T-helper 2 cell treated with Interferon-gamma antibody and Interleukin-4, amounts not matched to agents 5 μg/mL and 100 μg/mL, for 36 hours (primary cell): ENCODE data around the gene SERP2.
A peak's percentile ranks its signal among the peaks of the same experiment; 100 is the strongest.
"Not testable (repeated sequence)": the region's sequence is repeated elsewhere in the genome, so short reads cannot be mapped to it uniquely, and the experiment has no call there.

Source experiments
- DNase-seq: peaks from one replicate; pipeline ENCODE4 v3.0.0; 2021; ENCODE audit warnings: low spot score
- H3K27ac Mint-ChIP-seq: one replicate; pipeline ENCODE4 v1.8.0; 2021; ENCODE audit warnings: mild to moderate bottlenecking, mixed read lengths
- H3K27me3 Mint-ChIP-seq: one replicate; pipeline ENCODE4 v1.8.0; 2021; ENCODE audit warnings: low read depth, mixed read lengths
- H3K36me3 Mint-ChIP-seq: one replicate; pipeline ENCODE4 v1.8.0; 2021; ENCODE audit warnings: low read depth, mixed read lengths
- H3K4me1 Mint-ChIP-seq: one replicate; pipeline ENCODE4 v1.8.0; 2021; ENCODE audit warnings: low read depth, mixed read lengths
- H3K4me3 Mint-ChIP-seq: one replicate; pipeline ENCODE4 v1.8.0; 2022; ENCODE audit warnings: mild to moderate bottlenecking, moderate library complexity, mixed read lengths
- H3K9me3 Mint-ChIP-seq: one replicate; pipeline ENCODE4 v1.8.0; 2021; ENCODE audit warnings: mixed read lengths

The SERP2 gene

DNA sequence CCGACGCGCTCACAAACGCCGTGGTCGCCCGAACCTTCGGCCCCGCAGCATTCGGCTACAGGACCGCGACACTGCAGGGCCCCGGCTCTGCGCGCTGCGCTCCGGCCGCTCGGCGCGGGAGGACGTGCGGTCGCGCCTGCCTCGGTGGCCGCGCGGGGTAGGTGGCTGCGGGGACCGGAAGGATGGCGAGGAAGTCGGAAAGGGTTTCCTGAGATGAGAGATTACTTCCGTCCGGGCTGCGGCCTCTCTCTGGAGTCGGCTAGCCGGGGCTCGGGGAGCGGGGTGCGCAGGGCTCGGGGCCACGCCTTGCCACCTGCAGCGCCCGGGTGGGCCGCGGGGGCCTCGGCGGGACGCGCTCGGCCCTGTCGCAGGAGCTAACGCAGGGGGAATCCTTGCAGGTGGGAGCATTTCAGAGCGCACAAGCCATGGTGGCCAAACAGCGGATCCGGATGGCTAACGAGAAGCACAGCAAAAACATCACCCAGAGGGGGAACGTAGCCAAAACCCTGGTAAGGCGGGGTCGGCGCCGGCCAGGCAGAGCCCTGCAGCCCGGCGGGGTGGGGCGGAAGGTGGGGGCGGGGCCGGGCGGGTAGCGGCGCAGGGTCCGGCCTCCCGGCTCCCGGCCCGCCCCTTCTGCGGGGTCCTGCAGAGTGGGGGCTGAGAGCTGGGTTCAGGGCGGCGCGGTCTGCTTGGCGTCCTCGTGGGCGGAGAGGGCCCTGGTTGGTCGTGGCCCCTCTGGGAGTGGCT is at the start of gene SERP2:
TSS of gene SERP2 (plus strand) at position 224 of the 747 bp plus-strand sequence. CDS start at position 426, 202 bp downstream.
- peaks cover 52% of the 10 kb centered on the region for H3K27me3 Mint-ChIP-seq
- H3K27ac Mint-ChIP-seq, result no peak within 1 kb of the TSS
- no peaks in the 10 kb centered on the region for H3K36me3 Mint-ChIP-seq
- peak within 1 kb of the TSS; percentile 45 for H3K4me3 Mint-ChIP-seq
- peaks cover 3% of the 10 kb centered on the region for H3K4me1 Mint-ChIP-seq
- no peak for DNase-seq
- no peaks in the 10 kb centered on the region for H3K9me3 Mint-ChIP-seq

DNA sequence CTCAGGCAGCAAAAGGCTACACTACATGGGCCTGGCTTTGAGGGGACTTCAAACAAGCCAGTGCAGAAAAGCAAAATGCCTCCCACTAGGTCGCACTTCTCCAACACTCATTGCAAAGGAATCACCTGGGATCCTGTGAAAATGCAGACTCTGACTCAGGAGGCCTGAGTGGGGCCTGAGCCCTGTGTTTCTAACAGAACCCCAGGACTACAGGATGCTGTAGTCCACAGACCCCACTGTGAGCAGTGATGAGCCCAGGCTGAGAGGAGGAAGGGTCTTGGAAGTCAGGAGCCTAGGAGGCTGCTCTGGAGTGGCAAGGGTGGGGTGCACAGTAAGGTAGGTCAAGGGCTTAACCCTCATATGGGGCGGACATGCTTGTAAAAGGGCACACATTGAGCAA is 46.7 kb upstream of the SERP2 start:
- no peak overlapping the region for H3K4me3 Mint-ChIP-seq
- H3K9me3 Mint-ChIP-seq, result no peaks in the 10 kb centered on the region
- DNase-seq, result no peak
- H3K27ac Mint-ChIP-seq, result no peak overlapping the region
- no peaks in the 10 kb centered on the region for H3K4me1 Mint-ChIP-seq
- no peaks in the 10 kb centered on the region for H3K27me3 Mint-ChIP-seq
- no peaks in the 10 kb centered on the region for H3K36me3 Mint-ChIP-seq

DNA sequence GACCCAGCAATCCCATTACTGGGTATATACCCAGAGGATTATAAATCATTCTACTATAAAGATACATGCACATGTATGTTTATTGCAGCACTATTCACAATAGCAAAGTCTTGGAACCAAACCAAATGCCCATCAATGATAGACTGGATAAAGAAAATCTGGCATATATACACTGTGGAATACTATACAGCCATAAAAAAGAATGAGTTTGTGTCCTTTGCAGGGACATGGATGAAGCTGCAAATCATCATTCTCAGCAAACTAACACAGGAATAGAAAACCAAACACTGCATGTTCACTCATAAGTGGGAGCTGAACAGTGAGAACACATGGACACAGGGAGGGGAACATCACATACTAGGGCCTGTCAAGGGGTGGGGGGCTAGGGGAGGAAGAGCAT is 44.6 kb upstream of the SERP2 start:
- H3K36me3 Mint-ChIP-seq, DNase-seq, H3K4me3 Mint-ChIP-seq, H3K27me3 Mint-ChIP-seq, H3K27ac Mint-ChIP-seq, H3K9me3 Mint-ChIP-seq, H3K4me1 Mint-ChIP-seq: not testable (repeated sequence)

DNA sequence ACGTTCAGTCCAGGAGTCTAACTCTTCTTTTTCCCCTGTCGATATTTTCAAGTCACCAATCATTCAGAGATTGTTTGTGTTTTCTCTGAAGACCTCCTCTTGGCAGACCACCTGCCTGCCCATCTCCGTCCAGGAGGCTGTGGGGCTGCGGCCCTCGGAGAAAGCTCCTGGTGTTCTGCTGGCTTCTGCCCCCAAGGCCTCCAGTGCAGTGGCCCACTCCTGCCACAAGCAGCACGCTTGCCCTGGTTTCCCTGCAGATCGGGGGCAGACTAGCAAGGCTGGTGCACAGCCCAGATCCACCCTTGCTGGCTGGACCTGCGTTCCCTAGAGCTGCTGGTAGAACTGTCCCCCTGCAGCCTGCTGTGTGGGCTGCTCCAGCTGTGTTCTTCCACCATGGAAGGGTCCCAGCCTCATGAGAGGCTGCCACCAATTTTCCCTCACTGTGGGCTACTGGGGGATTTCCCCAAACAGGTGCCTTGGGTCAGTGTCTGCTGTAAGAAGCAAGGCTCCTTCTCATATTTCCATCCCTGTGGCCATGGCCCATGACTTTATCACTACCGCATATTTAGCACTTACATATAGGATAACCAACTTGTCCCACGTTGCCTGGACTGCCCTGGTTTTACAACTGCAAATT is 43.6 kb upstream of the SERP2 start:
- no peak for DNase-seq

DNA sequence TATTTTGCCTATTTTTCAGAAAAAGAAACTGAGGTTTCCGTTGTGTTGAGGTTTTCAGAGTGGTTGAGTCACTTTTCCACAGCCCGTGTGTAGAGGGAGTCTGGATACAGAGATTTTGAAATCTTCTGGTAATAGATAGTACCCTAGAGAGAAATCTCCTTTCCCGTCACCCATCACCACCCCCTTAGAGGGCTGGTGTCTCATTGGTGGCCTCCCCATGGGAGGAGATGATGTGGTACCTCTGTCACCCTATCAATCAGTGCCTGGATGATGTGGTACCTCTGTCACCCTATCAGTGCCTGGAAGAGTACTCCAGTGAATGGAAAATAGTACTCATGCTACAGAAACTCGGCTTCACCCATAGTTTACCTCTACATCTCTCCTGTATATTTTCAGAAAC is 42.2 kb upstream of the SERP2 start:
- Mint-ChIP-seq H3K36me3 (no peaks in the 10 kb centered on the region), H3K4me3 (no peak overlapping the region), H3K9me3 (no peaks in the 10 kb centered on the region), H3K27me3 (no peaks in the 10 kb centered on the region), H3K4me1 (no peaks in the 10 kb centered on the region), H3K27ac (no peak overlapping the region)
- DNase-seq, result no peak

More for the DNA sequence above, 43.6 kb upstream of the SERP2 start:
- no peak overlapping the region for H3K4me3 Mint-ChIP-seq
- H3K9me3 Mint-ChIP-seq, result no peaks in the 10 kb centered on the region
- no peaks in the 10 kb centered on the region for H3K36me3 Mint-ChIP-seq
- no peaks in the 10 kb centered on the region for H3K27me3 Mint-ChIP-seq
- no peak overlapping the region for H3K27ac Mint-ChIP-seq
- H3K4me1 Mint-ChIP-seq, result no peaks in the 10 kb centered on the region

DNA sequence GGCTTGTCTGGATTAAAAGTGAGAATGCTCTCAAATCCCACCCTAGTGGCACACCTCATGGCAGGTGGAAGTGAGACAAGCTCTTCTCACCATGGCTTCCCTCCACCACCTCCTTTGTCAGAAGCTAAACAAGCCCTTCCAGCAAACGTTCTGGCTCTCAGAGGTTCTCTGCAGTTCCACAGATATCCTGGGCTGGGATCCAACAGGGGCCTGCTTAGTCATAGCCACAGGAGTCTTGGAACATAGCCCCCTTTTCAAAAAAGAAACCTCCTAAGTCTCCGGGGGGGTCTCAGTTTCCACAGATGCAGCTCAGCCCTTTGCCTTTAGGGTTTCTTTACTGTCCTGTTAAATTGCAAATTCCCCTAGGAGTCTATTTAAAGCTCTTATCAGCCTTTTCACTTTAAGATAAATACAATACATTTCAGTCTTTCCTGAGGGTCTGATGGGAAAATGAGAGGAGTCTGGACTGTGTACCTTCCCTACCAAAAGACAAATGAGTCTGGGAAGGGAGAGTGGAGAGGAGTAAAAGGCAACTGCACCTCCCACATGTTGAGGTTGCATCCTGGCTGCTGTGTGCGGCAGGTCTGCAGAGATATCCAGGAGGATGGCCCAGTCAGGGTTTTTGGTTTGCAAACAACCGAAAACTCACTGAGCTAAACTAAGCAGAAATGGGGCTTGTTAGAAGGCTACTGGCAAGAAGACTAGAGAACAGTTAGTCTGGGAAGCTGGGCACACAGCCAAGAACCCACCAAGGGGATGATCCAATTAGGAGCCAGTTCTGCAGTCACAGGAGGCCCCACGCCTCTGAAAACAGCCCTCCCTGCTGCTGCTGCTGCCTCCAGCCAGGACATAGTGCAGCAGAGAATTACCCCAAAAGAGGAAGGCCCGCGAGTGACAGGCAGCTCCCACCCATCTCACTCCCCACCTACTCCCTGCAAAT is 41.4 kb upstream of the SERP2 start:
- no peaks in the 10 kb centered on the region for H3K36me3 Mint-ChIP-seq
- H3K9me3 Mint-ChIP-seq, result no peaks in the 10 kb centered on the region

DNA sequence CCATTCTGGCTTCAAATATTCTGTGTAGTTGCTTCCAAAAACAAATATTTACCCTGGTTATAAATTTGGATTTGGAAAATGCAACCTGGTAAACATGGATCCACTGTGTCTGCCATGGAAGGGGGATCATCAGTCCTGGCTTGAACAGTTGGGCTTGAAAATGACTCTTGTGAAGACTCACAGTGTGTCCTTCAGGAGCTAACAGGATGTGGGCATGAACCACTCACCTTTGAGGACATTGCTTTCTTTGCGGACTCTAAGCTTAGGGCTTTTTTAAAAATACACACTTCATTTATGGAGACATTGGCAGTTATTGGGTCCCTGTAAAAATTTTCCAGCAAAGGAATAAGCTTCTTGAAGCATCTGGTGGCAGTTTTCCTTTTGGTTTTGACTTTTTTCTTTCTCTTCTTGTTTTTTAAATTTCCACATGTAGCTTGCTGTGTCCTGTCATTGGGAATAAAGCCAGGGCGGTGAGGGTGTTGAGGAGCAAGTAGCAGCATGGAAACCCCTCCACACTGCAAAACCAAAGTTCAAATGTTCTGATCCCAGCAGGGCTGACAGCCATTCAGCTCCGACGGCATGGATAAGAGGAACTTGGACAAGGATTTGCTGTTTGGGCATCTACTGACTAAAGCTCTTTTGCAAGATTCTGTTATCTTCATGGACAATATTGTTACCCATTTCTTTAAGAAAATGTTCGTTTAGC is 39.5 kb upstream of the SERP2 start:
- Mint-ChIP-seq H3K4me3 (no peak overlapping the region), H3K27me3 (no peaks in the 10 kb centered on the region), H3K4me1 (no peaks in the 10 kb centered on the region), H3K27ac (no peak overlapping the region), H3K36me3 (no peaks in the 10 kb centered on the region), H3K9me3 (no peaks in the 10 kb centered on the region)
- no peak for DNase-seq

More for the DNA sequence above, 41.4 kb upstream of the SERP2 start:
- H3K4me3 Mint-ChIP-seq, result no peak overlapping the region
- H3K27ac Mint-ChIP-seq, result no peak overlapping the region
- DNase-seq, result no peak
- no peaks in the 10 kb centered on the region for H3K27me3 Mint-ChIP-seq
- H3K4me1 Mint-ChIP-seq, result no peaks in the 10 kb centered on the region

DNA sequence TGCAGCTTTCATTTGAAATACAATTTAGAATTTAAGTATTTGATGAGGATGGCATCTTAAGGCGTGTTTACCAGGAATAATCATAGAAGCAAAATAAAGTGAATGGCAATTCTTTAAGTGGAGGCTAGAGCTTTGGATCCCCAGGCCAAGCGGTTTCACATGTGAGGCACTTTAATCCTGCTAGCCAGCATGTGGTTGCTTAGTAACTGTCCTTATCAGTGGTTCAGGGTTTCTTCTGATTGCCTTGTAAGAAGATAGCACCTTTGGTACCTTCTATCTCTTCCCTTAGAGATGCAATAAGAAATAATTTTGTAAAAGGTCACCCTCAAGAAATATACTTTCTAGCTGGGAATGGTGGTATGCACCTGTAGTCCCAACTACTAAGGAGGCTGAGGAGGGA is 38.9 kb upstream of the SERP2 start:
- no peak overlapping the region for H3K27ac Mint-ChIP-seq
- H3K4me1 Mint-ChIP-seq, result no peaks in the 10 kb centered on the region

DNA sequence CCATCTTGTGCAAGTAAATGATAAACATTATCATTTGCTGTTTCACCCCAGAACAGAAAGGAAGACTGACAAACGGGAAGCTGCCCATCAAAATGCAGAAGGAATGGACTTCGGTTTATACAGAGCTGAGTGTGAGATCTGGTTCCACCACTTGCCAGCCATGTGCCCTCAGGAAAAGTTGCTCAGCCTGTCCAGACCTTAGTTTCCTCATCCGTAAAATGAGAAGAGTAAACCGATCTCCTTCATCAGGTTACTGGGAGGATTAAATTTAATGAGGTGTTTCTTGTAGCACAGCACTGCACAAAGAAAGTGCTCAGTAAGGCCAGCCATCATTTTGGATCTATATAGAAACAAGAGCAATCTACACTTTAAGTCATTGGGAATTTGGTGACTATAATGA is 36.7 kb upstream of the SERP2 start:
- Mint-ChIP-seq H3K4me3 (no peak overlapping the region), H3K27me3 (no peaks in the 10 kb centered on the region), H3K4me1 (no peaks in the 10 kb centered on the region), H3K27ac (no peak overlapping the region), H3K36me3 (no peaks in the 10 kb centered on the region), H3K9me3 (no peaks in the 10 kb centered on the region)
- no peak for DNase-seq

More for the DNA sequence above, 38.9 kb upstream of the SERP2 start:
- Mint-ChIP-seq H3K27me3 (no peaks in the 10 kb centered on the region), H3K9me3 (no peaks in the 10 kb centered on the region), H3K4me3 (no peak overlapping the region), H3K36me3 (no peaks in the 10 kb centered on the region)
- no peak for DNase-seq

DNA sequence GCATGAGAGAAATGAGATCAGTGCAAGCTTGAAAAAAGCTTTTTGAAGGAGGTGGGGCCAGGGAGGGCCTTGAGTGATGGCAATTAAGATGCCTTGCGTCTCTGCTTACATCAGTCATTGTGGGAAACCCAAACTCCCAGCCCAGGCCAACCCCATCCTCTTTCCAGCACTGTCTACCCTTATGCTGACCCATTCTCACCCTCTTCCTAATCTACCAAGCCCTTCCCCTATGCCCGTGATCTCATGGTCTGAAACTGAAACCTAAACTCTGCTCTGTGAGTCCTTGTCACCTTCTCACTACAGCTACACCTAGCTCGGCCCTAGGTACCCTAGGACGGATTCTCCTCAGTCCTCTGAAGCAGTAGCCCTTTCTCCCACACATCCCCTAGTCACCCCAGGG is 36.0 kb upstream of the SERP2 start:
- Mint-ChIP-seq H3K27ac (no peak overlapping the region), H3K4me3 (no peak overlapping the region), H3K4me1 (no peaks in the 10 kb centered on the region), H3K36me3 (no peaks in the 10 kb centered on the region), H3K27me3 (no peaks in the 10 kb centered on the region), H3K9me3 (no peaks in the 10 kb centered on the region)
- no peak for DNase-seq

DNA sequence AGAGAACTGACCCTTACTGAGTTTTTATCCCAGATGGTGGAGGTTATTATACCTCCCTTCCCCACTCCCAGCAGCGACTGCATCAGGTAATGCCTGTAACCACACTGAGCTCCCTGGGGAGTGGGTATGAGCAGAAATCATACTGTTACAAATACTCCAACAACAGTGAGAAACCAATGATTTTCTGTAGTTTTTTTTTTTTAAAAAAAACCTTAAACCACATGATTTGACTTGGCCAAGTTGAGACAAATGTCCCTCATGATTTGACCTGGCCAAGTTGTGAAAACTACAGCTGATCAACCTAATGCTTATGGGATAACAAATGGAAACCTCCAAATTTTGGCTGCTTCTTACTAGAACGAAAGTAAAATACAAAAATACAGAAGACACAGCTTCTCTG is 33.1 kb upstream of the SERP2 start:
- H3K27ac Mint-ChIP-seq, result no peak overlapping the region
- no peak for DNase-seq
- H3K27me3 Mint-ChIP-seq, result peaks cover 2% of the 10 kb centered on the region
- H3K4me1 Mint-ChIP-seq, result no peaks in the 10 kb centered on the region
- H3K36me3 Mint-ChIP-seq, result no peaks in the 10 kb centered on the region
- no peaks in the 10 kb centered on the region for H3K9me3 Mint-ChIP-seq
- no peak overlapping the region for H3K4me3 Mint-ChIP-seq

DNA sequence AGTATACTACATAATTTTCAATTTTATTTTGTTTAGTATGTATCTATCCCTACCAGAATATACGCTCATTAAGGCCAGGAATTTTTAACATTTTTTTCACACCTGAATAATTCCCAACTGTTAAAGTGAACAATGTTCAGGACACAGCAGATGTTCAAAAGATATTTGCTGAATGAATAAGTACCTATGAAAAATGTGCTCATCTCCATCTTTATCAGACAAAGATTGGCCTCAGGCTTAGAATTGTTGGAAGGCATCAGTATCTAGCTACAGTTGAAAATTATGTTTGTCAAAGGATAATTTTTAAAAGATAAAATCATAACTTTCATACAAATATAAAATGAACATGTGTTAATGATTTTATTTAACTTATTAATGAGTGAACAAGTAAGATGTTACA is 30.9 kb upstream of the SERP2 start:
- no peaks in the 10 kb centered on the region for H3K36me3 Mint-ChIP-seq
- no peak for DNase-seq
- no peaks in the 10 kb centered on the region for H3K4me1 Mint-ChIP-seq
- no peak overlapping the region for H3K4me3 Mint-ChIP-seq
- H3K27me3 Mint-ChIP-seq, result peaks cover 9% of the 10 kb centered on the region
- H3K27ac Mint-ChIP-seq, result no peak overlapping the region
- H3K9me3 Mint-ChIP-seq, result no peaks in the 10 kb centered on the region

DNA sequence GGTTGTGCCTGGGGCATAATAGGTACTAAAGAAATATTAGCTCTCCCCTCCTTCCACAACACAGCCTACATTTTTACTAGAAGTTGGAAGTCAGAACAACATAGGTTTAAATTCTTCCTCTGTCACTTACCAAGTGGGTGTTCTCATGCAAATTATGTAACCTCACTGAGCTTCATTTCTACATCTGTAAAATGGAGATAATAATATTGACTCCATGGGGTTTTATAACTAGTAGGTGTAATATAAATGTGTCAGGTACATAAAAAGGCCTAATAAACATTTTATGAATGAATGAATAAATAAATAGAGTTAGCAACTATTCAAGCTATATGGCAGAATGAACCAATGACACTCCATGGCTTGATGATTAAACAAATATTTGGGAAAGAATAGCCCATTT is 27.1 kb upstream of the SERP2 start:
- no peak overlapping the region for H3K27ac Mint-ChIP-seq
- DNase-seq, result no peak
- no peaks in the 10 kb centered on the region for H3K9me3 Mint-ChIP-seq
- H3K36me3 Mint-ChIP-seq, result no peaks in the 10 kb centered on the region
- no peak overlapping the region for H3K4me3 Mint-ChIP-seq
- peaks cover 1% of the 10 kb centered on the region for H3K4me1 Mint-ChIP-seq
- peaks cover 9% of the 10 kb centered on the region for H3K27me3 Mint-ChIP-seq
